Measurements from ENCODE around the gene ZNF598. TPM values are rescaled to one million over a fixed set of nuclear protein-coding genes. Genes with fewer than 3 reads are reported as not detected.
A peak's percentile ranks its signal among the peaks of the same experiment; 100 is the strongest.

Gene ZNF598
- total RNA-seq, 4 donors from 2014 or later: 31.3 to 56.1 (median 40.9) TPM

DNA sequence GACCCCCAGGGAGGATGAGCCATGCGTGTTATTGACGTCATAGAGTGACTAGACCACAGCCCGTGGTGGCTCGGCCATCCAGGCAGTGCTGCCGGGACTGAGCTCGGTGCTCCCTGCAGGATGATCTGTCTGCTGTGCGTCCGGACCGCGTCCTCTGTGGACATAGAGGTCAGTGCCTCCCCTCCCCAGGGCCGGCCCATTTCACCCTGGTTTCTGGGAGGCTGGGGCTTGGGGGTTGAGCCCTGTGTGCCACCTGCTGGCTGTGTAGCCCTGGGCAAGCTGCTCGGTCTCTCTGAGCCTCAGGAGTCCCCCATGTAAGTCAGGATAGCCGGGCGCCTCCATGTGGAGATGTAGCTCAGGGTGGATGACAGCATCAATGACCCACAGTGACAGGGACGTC, 46.5 kb upstream of the ZNF598 start:
- Histone ChIP-seq H3K4me3 (no peak overlapping the region), H3K27ac (no peak overlapping the region), H3K27me3 (no peaks in the 10 kb centered on the region), H3K9me3 (no peaks in the 10 kb centered on the region), H3K36me3 (peaks cover 26 to 94% (median 41%) of the 10 kb centered on the region in 3 donors), H3K4me1 (no peaks in the 10 kb centered on the region)
- no peak for DNase-seq
- no peak for TF ChIP-seq POLR2A (IDR thresholded peaks at IDR 0.05)
- TF ChIP-seq, protein P1, sequence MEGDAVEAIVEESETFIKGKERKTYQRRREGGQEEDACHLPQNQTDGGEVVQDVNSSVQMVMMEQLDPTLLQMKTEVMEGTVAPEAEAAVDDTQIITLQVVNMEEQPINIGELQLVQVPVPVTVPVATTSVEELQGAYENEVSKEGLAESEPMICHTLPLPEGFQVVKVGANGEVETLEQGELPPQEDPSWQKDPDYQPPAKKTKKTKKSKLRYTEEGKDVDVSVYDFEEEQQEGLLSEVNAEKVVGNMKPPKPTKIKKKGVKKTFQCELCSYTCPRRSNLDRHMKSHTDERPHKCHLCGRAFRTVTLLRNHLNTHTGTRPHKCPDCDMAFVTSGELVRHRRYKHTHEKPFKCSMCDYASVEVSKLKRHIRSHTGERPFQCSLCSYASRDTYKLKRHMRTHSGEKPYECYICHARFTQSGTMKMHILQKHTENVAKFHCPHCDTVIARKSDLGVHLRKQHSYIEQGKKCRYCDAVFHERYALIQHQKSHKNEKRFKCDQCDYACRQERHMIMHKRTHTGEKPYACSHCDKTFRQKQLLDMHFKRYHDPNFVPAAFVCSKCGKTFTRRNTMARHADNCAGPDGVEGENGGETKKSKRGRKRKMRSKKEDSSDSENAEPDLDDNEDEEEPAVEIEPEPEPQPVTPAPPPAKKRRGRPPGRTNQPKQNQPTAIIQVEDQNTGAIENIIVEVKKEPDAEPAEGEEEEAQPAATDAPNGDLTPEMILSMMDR (IDR thresholded peaks at IDR 0.05): peak in 1 of 6 experiments; percentile 16
- intact Hi-C loops (cut with DNase I): no loop called here
- WGBS, 2 donors: 65 to 76% methylated on average over 5 to 11 of the region's 15 CpGs

DNA sequence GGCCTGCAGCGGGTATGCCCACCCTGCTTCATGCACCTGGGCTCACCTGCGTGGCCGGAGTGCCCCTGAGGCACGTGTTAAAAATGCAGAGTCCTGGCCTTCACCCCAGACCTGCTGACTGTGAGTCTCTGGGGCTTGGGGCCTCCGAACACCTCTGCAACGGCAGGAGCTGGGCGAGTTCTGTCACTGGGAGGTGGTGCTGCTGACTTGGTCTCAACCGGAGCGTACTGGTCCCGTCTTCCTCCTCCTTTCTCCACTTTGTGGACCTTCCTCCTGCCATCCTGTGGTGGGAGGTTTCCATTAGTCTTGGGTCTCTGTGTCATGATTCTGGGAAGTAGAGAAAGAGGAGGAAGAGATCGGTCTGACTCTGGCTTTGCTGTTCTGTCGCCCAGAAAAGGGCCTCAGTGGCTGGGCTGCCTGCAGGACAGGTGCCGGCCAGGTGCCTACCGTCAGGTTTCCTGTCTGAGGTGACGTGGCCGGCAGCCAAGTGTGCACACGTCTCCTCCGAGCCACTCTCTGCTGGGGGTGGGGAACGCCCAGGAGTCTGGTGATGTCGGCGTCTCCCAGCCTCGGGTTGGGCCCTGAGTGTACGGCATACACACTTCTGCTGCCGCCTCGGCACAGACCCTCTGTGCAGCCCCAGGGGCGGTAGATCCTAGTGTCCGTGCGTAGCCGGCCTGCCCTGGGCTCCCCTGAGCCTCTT, 45.1 kb upstream of the ZNF598 start:
- H3K27me3 ChIP-seq: no peaks in the 10 kb centered on the region
- H3K27ac ChIP-seq: no peak overlapping the region

DNA sequence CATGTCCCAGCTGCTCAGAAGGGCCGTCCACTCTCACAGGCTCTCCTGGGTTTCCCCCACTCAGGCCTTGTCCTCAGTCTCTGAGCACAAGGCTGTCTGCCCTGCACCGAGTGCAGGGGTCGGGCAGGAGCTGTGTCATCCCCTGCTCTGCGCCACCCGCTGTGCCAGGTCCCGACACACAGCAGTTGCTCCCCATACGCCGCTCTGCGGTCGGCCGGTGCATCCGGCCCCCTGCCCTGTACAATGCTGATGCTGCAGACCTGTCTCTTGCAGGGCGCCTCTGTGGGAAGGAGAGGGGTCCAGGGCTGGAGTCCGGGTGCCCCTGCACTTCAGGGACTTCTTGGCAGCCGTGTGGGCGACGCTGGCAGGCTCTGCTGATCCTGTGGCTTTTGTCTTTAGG, 44.3 kb upstream of the ZNF598 start:
- Histone ChIP-seq H3K27ac (no peak overlapping the region), H3K36me3 (peaks cover 26 to 86% (median 30%) of the 10 kb centered on the region in 3 donors), H3K4me1 (peaks cover 2 to 9% (median 3%) of the 10 kb centered on the region in 3 donors), H3K9me3 (no peaks in the 10 kb centered on the region), H3K27me3 (no peaks in the 10 kb centered on the region), H3K4me3 (no peak overlapping the region)
- 97 to 100% methylated on average over 1 to 5 of the region's 17 CpGs for WGBS, 2 donors
- TF ChIP-seq, protein P1 (IDR thresholded peaks at IDR 0.05): no peak
- TF ChIP-seq POLR2A (IDR thresholded peaks at IDR 0.05): no peak
- DNase-seq: no peak
- intact Hi-C loops (cut with DNase I): no loop called here

More for the DNA sequence above, 45.1 kb upstream of the ZNF598 start:
- DNase-seq: no peak
- Histone ChIP-seq H3K4me3 (no peak overlapping the region), H3K4me1 (peaks cover 0 to under 1% (median 0%) of the 10 kb centered on the region in 3 donors), H3K9me3 (no peaks in the 10 kb centered on the region), H3K36me3 (peaks cover 26 to 92% (median 30%) of the 10 kb centered on the region in 3 donors)
- TF ChIP-seq, protein P1 (IDR thresholded peaks at IDR 0.05): no peak
- no peak for TF ChIP-seq POLR2A (IDR thresholded peaks at IDR 0.05)
- intact Hi-C loops (cut with DNase I): no loop called here
- WGBS, 2 donors: 87 to 90% methylated on average over 4 to 16 of the region's 29 CpGs

DNA sequence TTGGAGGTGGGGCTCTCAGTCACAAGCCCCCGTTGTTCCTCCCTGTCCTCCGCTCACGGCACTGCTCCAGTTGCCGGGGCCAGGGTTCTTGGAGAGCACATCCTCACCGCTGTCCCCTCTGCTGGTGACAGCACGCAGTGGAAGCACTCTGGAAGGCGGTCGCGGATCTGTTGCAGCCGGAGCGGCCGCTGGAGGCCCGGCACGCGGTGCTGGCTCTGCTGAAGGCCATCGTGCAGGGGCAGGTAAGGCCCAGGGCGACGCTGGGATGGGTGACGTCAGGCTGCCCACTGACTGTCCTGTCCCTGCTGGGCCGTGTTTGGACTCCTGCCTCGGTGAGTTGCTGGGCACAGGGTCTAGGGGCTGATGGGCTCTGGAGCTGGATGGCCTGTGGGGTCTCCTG, 43.6 kb upstream of the ZNF598 start:
- no peaks in the 10 kb centered on the region for H3K9me3 ChIP-seq

DNA sequence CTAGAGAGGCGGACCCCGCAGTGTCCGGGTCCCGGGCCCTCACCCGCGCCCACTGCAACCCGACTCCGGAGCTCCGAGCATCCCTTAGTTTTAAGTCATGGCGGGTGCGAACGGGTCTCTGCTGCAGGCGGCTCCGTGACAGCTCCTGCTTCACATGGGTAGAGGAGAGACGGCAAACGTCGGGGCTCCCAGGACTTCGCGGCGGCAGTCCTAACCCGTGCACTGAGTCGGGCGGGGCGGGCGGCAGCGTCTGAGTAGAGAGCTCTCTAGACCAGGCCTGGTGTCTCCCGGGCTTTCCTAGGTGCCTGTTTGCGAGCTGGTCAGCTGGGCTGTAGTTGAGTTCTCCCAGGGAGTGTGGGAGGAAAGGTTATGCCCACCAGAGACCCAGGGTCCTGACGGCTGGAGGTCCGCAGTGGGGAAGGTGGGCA, 38.5 kb upstream of the ZNF598 start:
- TF ChIP-seq POLR2A (IDR thresholded peaks at IDR 0.05): no peak
- TF ChIP-seq, protein P1 (IDR thresholded peaks at IDR 0.05): no peak

More for the DNA sequence above, 43.6 kb upstream of the ZNF598 start:
- no peak for DNase-seq
- intact Hi-C loops (cut with DNase I): no loop called here
- Histone ChIP-seq H3K27me3 (no peaks in the 10 kb centered on the region), H3K36me3 (peaks cover 19 to 79% (median 26%) of the 10 kb centered on the region in 3 donors), H3K27ac (no peak overlapping the region), H3K4me3 (no peak overlapping the region), H3K4me1 (peaks cover 8 to 16% (median 9%) of the 10 kb centered on the region in 3 donors)
- TF ChIP-seq, protein P1 (IDR thresholded peaks at IDR 0.05): no peak
- no peak for TF ChIP-seq POLR2A (IDR thresholded peaks at IDR 0.05)
- WGBS, 2 donors: 100% methylated on average over 2 to 6 of the region's 21 CpGs

More for the DNA sequence above, 38.5 kb upstream of the ZNF598 start:
- Histone ChIP-seq H3K36me3 (peaks cover 3 to 45% (median 4%) of the 10 kb centered on the region in 3 donors), H3K27ac (peak overlapping the region; percentile 63 to 88 (median 82)), H3K27me3 (no peaks in the 10 kb centered on the region), H3K4me1 (peaks cover 27 to 61% (median 38%) of the 10 kb centered on the region in 3 donors), H3K4me3 (peak overlapping the region; percentile 71 to 97 (median 84)), H3K9me3 (no peaks in the 10 kb centered on the region)
- DNase-seq: no peak
- WGBS, 2 donors: 0% methylated on average over 2 of the region's 30 CpGs
- intact Hi-C loops (cut with DNase I): no loop called here
